GM23248 (cell line): Measurements from ENCODE around the gene EIF3A.

Experiments used
- EZH2 ChIP-seq: fragments of 200-600 bp; sonication (generic); IDR thresholded peaks from 2 replicates; pipeline ENCODE4 v1.6.1; 2018; ENCODE audit warnings: antibody characterized with exemption, mild to moderate bottlenecking; ENCODE audit not compliant: insufficient read depth, poor library complexity, severe bottlenecking
- EZH2phosphoT487 ChIP-seq: fragments of 200-600 bp; sonication (generic); IDR thresholded peaks from 2 replicates; pipeline ENCODE4 v1.6.1; 2018; ENCODE audit warnings: antibody characterized with exemption, moderate library complexity, mild to moderate bottlenecking, low read depth; ENCODE audit not compliant: insufficient read depth

- TF ChIP-seq EZH2, result no peak
- TF ChIP-seq EZH2phosphoT487, result no peak
Observed at GRCh38 chr10:118998183-118998582, 82.4 kb downstream of the EIF3A start.
